Effector memory CD8-positive, alpha-beta T cell (primary cell): Measurements from ENCODE around the gene AQR.

Source experiments
- ATAC-seq: fragments of 150-1000 bp; cut with Tn5 transposase; replicated peaks from 2 replicates; pipeline ENCODE4 v1.10.0; 2021; ENCODE audit warnings: mild to moderate bottlenecking, moderate library complexity
- DNase-seq, 3 experiments: peaks; one replicate each; pipeline ENCODE4 v3.0.0; 2021
- H3K27ac Mint-ChIP-seq, 2 donors: one replicate each; pipeline ENCODE4 v1.8.0; 2022; ENCODE audit warnings: mild to moderate bottlenecking in 2 of 2, mixed read lengths in 2 of 2, moderate library complexity in 2 of 2
- H3K27me3 Mint-ChIP-seq, 2 donors: one replicate each; pipeline ENCODE4 v1.8.0; 2022; ENCODE audit warnings: mixed read lengths in 2 of 2
- H3K36me3 Mint-ChIP-seq: one replicate; pipeline ENCODE4 v1.8.0; 2022; ENCODE audit warnings: mild to moderate bottlenecking, moderate library complexity, mixed read lengths; ENCODE audit not compliant: insufficient read depth
- H3K4me1 Mint-ChIP-seq, 2 donors: one replicate each; pipeline ENCODE4 v1.8.0; 2022; ENCODE audit warnings: low read depth in 2 of 2, mixed read lengths in 2 of 2
- H3K4me3 Mint-ChIP-seq, 2 donors: one replicate each; pipeline ENCODE4 v1.8.0; 2022; ENCODE audit warnings: mild to moderate bottlenecking in 2 of 2, mixed read lengths in 2 of 2, moderate library complexity in 2 of 2
- H3K9me3 Mint-ChIP-seq, 2 donors: one replicate each; pipeline ENCODE4 v1.8.0; 2022; ENCODE audit warnings: mixed read lengths in 2 of 2

The AQR gene

GRCh38 chr15:34851007-34851406, 118.5 kb downstream of the AQR start:
- no peak overlapping the region for H3K4me3 Mint-ChIP-seq

GRCh38 chr15:34850121-34850520, 119.4 kb downstream of the AQR start:
- Mint-ChIP-seq H3K9me3 (no peaks in the 10 kb centered on the region), H3K36me3 (peaks cover 5% of the 10 kb centered on the region), H3K27ac (no peak overlapping the region), H3K4me3 (no peak overlapping the region), H3K27me3 (no peaks in the 10 kb centered on the region), H3K4me1 (no peaks in the 10 kb centered on the region)
- ATAC-seq (no peak), DNase-seq (no peak)

More at GRCh38 chr15:34851007-34851406, 118.5 kb downstream of the AQR start:
- Mint-ChIP-seq H3K27me3 (no peaks in the 10 kb centered on the region), H3K9me3 (no peaks in the 10 kb centered on the region), H3K27ac (no peak overlapping the region), H3K4me1 (no peaks in the 10 kb centered on the region), H3K36me3 (peaks cover 13% of the 10 kb centered on the region)
- ATAC-seq, result no peak
- DNase-seq, result no peak

DNA sequence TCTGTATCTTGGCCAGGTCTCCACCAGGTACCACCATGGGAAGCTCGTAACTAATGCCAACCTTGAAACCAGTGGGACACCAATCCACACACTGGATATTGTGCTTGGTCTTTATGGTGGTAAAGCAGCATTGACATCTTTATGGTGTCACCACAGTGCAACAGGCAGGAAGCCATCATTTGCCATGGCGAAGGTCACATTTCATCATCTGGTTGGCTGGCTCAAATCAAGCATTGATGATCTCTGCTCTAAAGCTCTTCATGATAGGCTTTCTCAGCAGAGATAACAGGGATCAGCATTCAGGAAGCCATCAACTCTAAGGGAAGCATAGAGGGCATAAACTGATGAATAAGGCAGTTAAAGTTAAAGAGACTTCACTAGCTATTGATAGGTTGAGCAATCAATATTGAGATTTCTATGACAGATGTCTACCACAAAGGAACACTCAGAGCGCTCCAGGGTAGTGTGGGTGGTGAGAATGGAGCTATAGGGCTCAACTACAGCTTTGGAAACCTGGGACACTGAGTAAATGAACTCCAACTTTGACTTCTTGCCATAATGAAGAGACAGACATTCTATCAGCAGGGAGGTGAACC, 120.1 kb downstream of the AQR start:
- DNase-seq, result no peak
- Mint-ChIP-seq H3K9me3 (no peaks in the 10 kb centered on the region), H3K4me1 (no peaks in the 10 kb centered on the region), H3K36me3 (peaks cover 5% of the 10 kb centered on the region), H3K4me3 (no peak overlapping the region), H3K27me3 (no peaks in the 10 kb centered on the region), H3K27ac (no peak overlapping the region)
- no peak for ATAC-seq

GRCh38 chr15:34847598-34847997, 121.9 kb downstream of the AQR start:
- Mint-ChIP-seq H3K36me3 (no peaks in the 10 kb centered on the region), H3K27ac (no peak overlapping the region), H3K4me1 (no peaks in the 10 kb centered on the region), H3K27me3 (no peaks in the 10 kb centered on the region), H3K4me3 (no peak overlapping the region), H3K9me3 (no peaks in the 10 kb centered on the region)
- DNase-seq, result no peak
- ATAC-seq, result no peak

- ATAC-seq (no peak), DNase-seq (no peak)
- Mint-ChIP-seq H3K9me3 (no peaks in the 10 kb centered on the region), H3K36me3 (no peaks in the 10 kb centered on the region), H3K4me3 (no peak overlapping the region), H3K27me3 (peaks cover 0 to 5% of the 10 kb centered on the region in 2 donors), H3K27ac (no peak overlapping the region), H3K4me1 (no peaks in the 10 kb centered on the region)
Observed at GRCh38 chr15:34841262-34841725, 128.2 kb downstream of the AQR start.

GRCh38 chr15:34838282-34838681, 131.3 kb downstream of the AQR start:
- Mint-ChIP-seq H3K27me3 (peaks cover 16 to 20% of the 10 kb centered on the region in 2 donors), H3K27ac (no peak overlapping the region), H3K4me1 (no peaks in the 10 kb centered on the region), H3K4me3 (no peak overlapping the region), H3K36me3 (no peaks in the 10 kb centered on the region), H3K9me3 (no peaks in the 10 kb centered on the region)
- no peak for DNase-seq
- no peak for ATAC-seq

- Mint-ChIP-seq H3K4me1 (no peaks in the 10 kb centered on the region), H3K27ac (no peak overlapping the region), H3K36me3 (no peaks in the 10 kb centered on the region), H3K27me3 (peaks cover 20% of the 10 kb centered on the region in 2 donors), H3K9me3 (no peaks in the 10 kb centered on the region), H3K4me3 (no peak overlapping the region)
- ATAC-seq (no peak), DNase-seq (no peak)
Observed at GRCh38 chr15:34837246-34838016, 132.1 kb downstream of the AQR start.

DNA sequence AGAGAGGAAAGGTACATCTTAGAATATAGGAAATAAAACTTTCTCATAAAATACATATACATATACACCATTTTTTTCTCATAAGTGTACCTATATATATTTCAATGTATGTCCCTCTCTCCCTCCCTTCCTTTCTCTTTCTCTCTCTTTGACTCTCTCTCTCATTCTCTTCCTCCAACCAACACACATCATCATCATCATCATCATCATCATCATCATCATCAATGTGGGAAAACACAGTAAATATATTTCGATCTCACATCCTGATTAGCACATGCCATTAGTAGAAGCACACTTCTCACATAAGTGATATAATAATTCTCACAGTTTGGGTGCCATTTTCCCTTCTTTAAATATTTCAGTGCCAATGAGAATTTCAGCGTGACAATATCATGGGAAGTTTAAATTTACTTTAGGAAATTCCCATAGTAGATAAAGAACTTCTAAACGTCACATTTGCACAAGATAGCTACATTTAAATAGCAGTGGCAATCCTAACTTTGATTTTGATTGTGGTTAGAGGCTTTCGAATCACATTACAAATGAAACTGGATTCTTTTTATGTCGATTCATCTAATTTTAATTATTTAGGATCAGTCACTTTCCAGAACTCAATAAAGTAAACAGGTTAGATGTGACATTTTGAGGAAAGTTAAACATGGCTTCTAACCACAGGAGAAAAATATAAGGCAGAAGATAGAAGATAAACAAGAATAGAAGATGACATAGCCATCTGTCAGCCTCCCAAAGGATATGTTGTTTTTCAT, 141.2 kb downstream of the AQR start:
- no peaks in the 10 kb centered on the region for H3K36me3 Mint-ChIP-seq
- H3K4me1 Mint-ChIP-seq, result no peaks in the 10 kb centered on the region
- DNase-seq, result no peak
- H3K9me3 Mint-ChIP-seq, result no peaks in the 10 kb centered on the region
- H3K27me3 Mint-ChIP-seq, result peaks cover 27 to 37% of the 10 kb centered on the region in 2 donors
- no peak overlapping the region for H3K4me3 Mint-ChIP-seq
- ATAC-seq, result no peak
- no peak overlapping the region for H3K27ac Mint-ChIP-seq

DNA sequence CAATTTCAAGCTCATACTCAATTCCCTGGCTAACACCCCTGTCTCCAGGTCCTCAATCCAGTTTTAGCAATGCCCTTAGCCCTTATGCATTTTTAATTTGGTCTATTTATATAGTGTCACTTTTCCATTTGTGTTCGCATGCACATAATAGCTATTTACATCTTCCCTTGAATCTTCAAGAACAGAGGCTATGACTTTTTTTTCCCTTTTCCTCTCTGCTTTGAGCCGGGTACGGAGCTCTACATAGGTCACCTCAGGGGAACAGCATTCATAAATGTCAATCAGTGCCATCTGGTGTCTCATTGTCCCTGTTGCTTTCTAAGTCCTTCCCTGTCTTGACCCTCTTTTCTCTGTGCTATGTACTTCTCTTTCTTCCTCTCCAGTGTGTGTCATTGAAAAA, 147.7 kb downstream of the AQR start:
- H3K27me3 Mint-ChIP-seq, result peaks cover 49 to 73% of the 10 kb centered on the region in 2 donors
- DNase-seq (no peak), ATAC-seq (no peak)
- H3K9me3 Mint-ChIP-seq, result no peaks in the 10 kb centered on the region
- no peak overlapping the region for H3K4me3 Mint-ChIP-seq
- no peaks in the 10 kb centered on the region for H3K4me1 Mint-ChIP-seq
- H3K36me3 Mint-ChIP-seq, result no peaks in the 10 kb centered on the region
- H3K27ac Mint-ChIP-seq, result no peak overlapping the region

GRCh38 chr15:34820110-34820509, 149.4 kb downstream of the AQR start:
- Mint-ChIP-seq H3K9me3 (no peaks in the 10 kb centered on the region), H3K27me3 (peaks cover 48 to 64% of the 10 kb centered on the region in 2 donors), H3K27ac (no peak overlapping the region), H3K4me1 (no peaks in the 10 kb centered on the region), H3K4me3 (no peak overlapping the region), H3K36me3 (no peaks in the 10 kb centered on the region)
- DNase-seq, result no peak
- no peak for ATAC-seq

DNA sequence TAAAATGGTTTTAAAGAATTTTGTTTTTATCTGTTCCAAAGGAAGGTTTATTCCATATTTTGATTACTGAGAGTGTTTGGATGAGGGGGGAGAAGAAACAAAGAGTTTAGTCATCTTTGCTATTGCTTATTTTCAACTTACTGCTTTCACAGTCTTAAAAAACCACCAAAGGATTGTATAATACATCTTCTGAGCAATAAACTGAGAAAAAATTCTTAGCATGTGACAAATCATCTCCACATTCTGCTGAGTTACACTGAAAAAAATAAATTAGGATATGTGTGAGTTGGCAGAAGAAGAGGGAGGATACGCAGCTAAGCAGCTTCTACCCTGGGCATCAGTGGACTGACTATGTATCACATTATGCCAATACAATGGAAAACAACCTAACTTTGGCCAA, 151.0 kb downstream of the AQR start:
- peaks cover 46 to 63% of the 10 kb centered on the region in 2 donors for H3K27me3 Mint-ChIP-seq
- no peak overlapping the region for H3K4me3 Mint-ChIP-seq
- no peaks in the 10 kb centered on the region for H3K4me1 Mint-ChIP-seq
- no peak overlapping the region for H3K27ac Mint-ChIP-seq
- ATAC-seq (no peak), DNase-seq (no peak)
- no peaks in the 10 kb centered on the region for H3K36me3 Mint-ChIP-seq
- no peaks in the 10 kb centered on the region for H3K9me3 Mint-ChIP-seq

- DNase-seq (no peak), ATAC-seq (no peak)
- Mint-ChIP-seq H3K27me3 (peaks cover 32 to 52% of the 10 kb centered on the region in 2 donors), H3K27ac (no peak overlapping the region), H3K4me3 (no peak overlapping the region), H3K9me3 (no peaks in the 10 kb centered on the region), H3K36me3 (no peaks in the 10 kb centered on the region), H3K4me1 (peaks cover 0 to 2% of the 10 kb centered on the region in 2 donors)
Observed at GRCh38 chr15:34815836-34816235, 153.7 kb downstream of the AQR start.

- Mint-ChIP-seq H3K9me3 (no peaks in the 10 kb centered on the region), H3K36me3 (no peaks in the 10 kb centered on the region), H3K27ac (no peak overlapping the region), H3K27me3 (peaks cover 36 to 46% of the 10 kb centered on the region in 2 donors), H3K4me3 (no peak overlapping the region), H3K4me1 (peaks cover 0 to 2% of the 10 kb centered on the region in 2 donors)
- no peak for DNase-seq
- ATAC-seq, result no peak
Observed at GRCh38 chr15:34813446-34814190, 155.9 kb downstream of the AQR start.
